NCI-H128 (cell line): ENCODE measurements around the gene ATP1A2.
"Not testable (repeated sequence)": the region's sequence is repeated elsewhere in the genome, so short reads cannot be mapped to it uniquely, and the experiment has no call there.

Source experiments
- DNase-seq: peaks from one replicate; lab custom pipeline; 2025; ENCODE audit not compliant: unreplicated experiment; lab: John Stamatoyannopoulos, UW

Gene ATP1A2

GRCh38 chr1:160099716-160100375 lies 15.7 kb upstream of the ATP1A2 start:
- DNase-seq = no peak

- DNase-seq = peak; percentile 66
These were observed 14.4 kb upstream of the ATP1A2 start for GRCh38 chr1:160101037-160101716.

- DNase-seq = no peak
These were observed 13.6 kb upstream of the ATP1A2 start for GRCh38 chr1:160101717-160102522.

GRCh38 chr1:160103658-160104408 lies 11.7 kb upstream of the ATP1A2 start:
- DNase-seq = no peak

GRCh38 chr1:160104486-160104885 lies 11.1 kb upstream of the ATP1A2 start:
- DNase-seq = no peak

GRCh38 chr1:160105155-160105554 lies 10.4 kb upstream of the ATP1A2 start:
- DNase-seq = no peak

GRCh38 chr1:160107512-160107911 lies 8.0 kb upstream of the ATP1A2 start:
- no peak for DNase-seq

GRCh38 chr1:160108888-160109662 lies 6.5 kb upstream of the ATP1A2 start:
- no peak for DNase-seq

GRCh38 chr1:160109686-160110085 lies 5.9 kb upstream of the ATP1A2 start:
- no peak for DNase-seq

GRCh38 chr1:160111462-160111861 lies 4.1 kb upstream of the ATP1A2 start:
- DNase-seq = not testable (repeated sequence)

GRCh38 chr1:160112357-160112756 lies 3.2 kb upstream of the ATP1A2 start:
- no peak for DNase-seq

- DNase-seq = no peak
These were observed 2.2 kb upstream of the ATP1A2 start for GRCh38 chr1:160113407-160113806.

GRCh38 chr1:160114085-160114484 lies 1.5 kb upstream of the ATP1A2 start:
- DNase-seq = no peak

GRCh38 chr1:160116283-160117147 lies 956 bp downstream of the ATP1A2 start:
- no peak for DNase-seq

GRCh38 chr1:160117300-160117699 lies 1.7 kb downstream of the ATP1A2 start:
- no peak for DNase-seq

- DNase-seq = no peak
These were observed 2.2 kb downstream of the ATP1A2 start for GRCh38 chr1:160117709-160118183.

- DNase-seq = no peak
These were observed 3.4 kb downstream of the ATP1A2 start for GRCh38 chr1:160118928-160119327.

GRCh38 chr1:160120797-160121196 lies 5.2 kb downstream of the ATP1A2 start:
- no peak for DNase-seq

- no peak for DNase-seq
These were observed 5.8 kb downstream of the ATP1A2 start for GRCh38 chr1:160121388-160121787.
